ENCODE measurements around the gene MTFR2. TPM values are rescaled to one million over a fixed set of nuclear protein-coding genes. Genes with fewer than 3 reads are reported as not detected.

Gene MTFR2
- total RNA-seq, 1 experiment from 2014 or later: 6.2 TPM

- intact Hi-C loops (cut with micrococcal nuclease): no loop called here
- peaks cover 41% of the 10 kb centered on the region for H3K79me2 ChIP-seq (ENCODE audit: low read length)
- no TSS peak for BruUV-seq (replicated peaks)
- no peak for TF ChIP-seq EZH2phosphoT487 (IDR thresholded peaks at IDR 0.05; ENCODE audit: borderline replicate concordance, low read length)
- TF ChIP-seq EZH2 (IDR thresholded peaks at IDR 0.05; ENCODE audit: low read length, unreplicated experiment): no peak
- no peak for TF ChIP-seq CTCF (conservative IDR thresholded peaks at IDR 0.05; ENCODE audit: low read depth, low read length)
- H2AFZ ChIP-seq (ENCODE audit: low read length): peak overlapping the region; percentile 75
- peak overlapping the region; percentile 79 for H3K4me3 ChIP-seq (ENCODE audit: low read length)
- H3K27me3 ChIP-seq (ENCODE audit: low read length): no peaks in the 10 kb centered on the region
- CTCF ChIA-PET: interaction anchor here (0.5 kb wide), 1 partner anchor 446 kb away, joined by 3 read pairs; no protein-coding TSS in a partner anchor
- H3K9me2 ChIP-seq (replicated peaks; ENCODE audit: low read length): no peaks in the 10 kb centered on the region
- H3K4me2 ChIP-seq (ENCODE audit: low read length): peak overlapping the region; percentile 93
- peaks cover 18% of the 10 kb centered on the region for H3K4me1 ChIP-seq (ENCODE audit: insufficient read depth, low read length)
- peak overlapping the region; percentile 99 for H3K9ac ChIP-seq (ENCODE audit: low read length)
- peak overlapping the region; percentile 91 for H3K27ac ChIP-seq (ENCODE audit: low read length)
- POLR2A ChIA-PET (ENCODE audit: unreplicated experiment): interaction anchor here (1.0 kb wide), 1 partner anchor 38 kb away, joined by 4 read pairs; no protein-coding TSS in a partner anchor
- H3K9me3 ChIP-seq (ENCODE audit: low read length): no peaks in the 10 kb centered on the region
- peaks cover 35% of the 10 kb centered on the region for H4K20me1 ChIP-seq (ENCODE audit: low read length)
- peak; percentile 31 for ATAC-seq
- H3K36me3 ChIP-seq (ENCODE audit: low read depth, low read length): 0 out of 2 replicates have a peak, but pooled peaks cover 5% of the 10 kb centered on the region
- no peaks in the 10 kb centered on the region for H3F3A ChIP-seq (ENCODE audit: low read length, unreplicated experiment)
- DNase-seq: peak; percentile 66
Measured at GRCh38 chr6:136290410-136291010, 40.4 kb upstream of the MTFR2 start.

DNA sequence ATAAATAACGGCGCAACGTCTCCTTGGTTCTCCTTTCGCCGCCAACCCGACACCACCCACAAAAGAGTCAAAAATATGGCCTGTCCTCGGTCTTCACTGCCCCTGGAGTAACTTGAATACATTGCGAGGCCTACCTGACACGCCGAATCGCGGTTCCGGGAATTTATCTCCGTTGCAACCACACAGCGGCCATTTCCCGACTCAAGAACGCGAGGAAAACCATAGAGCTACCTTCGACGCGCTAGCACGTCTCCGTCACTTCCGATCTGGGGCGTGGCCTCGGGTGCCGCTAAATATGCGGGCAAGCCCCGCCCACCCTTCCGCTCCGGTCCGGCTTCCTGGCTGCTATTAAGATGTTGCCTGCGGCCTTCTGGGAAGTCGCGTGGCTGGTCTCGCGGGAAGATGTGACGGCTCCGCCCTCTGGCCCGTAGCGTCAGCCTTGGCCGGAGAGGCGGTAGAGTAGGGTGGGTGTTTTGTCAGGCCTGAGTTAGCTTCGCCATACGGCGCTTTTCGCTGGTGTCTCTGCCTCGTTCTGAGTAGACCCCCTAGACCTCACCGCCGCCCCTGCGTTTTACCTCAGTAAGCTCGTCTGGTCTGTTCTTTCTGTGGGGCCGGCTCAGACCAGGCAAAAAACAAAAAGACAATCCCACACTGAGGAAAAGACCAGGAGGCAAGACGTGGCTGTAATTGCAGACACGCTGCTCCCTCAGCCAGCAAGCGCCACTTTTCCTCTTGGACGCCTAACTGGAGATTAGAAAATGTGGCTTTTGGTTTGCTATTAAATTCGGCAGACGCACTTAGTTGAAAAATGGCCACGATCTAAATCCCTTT is 39.7 kb upstream of the MTFR2 start, which contains the start of gene BCLAF1:
TSS of gene BCLAF1 (minus strand) at position 268 of the 831 bp plus-strand sequence. CDS start 9,980 bp downstream, outside the sequence.
- 0 out of 2 replicates have a peak, but pooled peaks cover 5% of the 10 kb centered on the region for H3K36me3 ChIP-seq (ENCODE audit: low read depth, low read length)
- no peaks in the 10 kb centered on the region for H3K9me3 ChIP-seq (ENCODE audit: low read length)
- ATAC-seq: peak; percentile 86
- peaks cover 25% of the 10 kb centered on the region for H3K4me1 ChIP-seq (ENCODE audit: insufficient read depth, low read length)
- peak within 1 kb of the TSS; percentile 93 for H3K4me2 ChIP-seq (ENCODE audit: low read length)
- ChIA-PET CTCF (no interaction called here), POLR2A (ENCODE audit: unreplicated experiment) (interaction anchor here (0.9 to 1.1 kb wide), 3 partner anchors 23 to 114 kb away, joined by 4 read pairs; no protein-coding TSS in a partner anchor)
- peak within 1 kb of the TSS; percentile 91 for H3K27ac ChIP-seq (ENCODE audit: low read length)
- H3K9me2 ChIP-seq (replicated peaks; ENCODE audit: low read length): no peaks in the 10 kb centered on the region
- BruUV-seq (replicated peaks): TSS peak; percentile 96
- H4K20me1 ChIP-seq (ENCODE audit: low read length): peaks cover 42% of the 10 kb centered on the region
- H3K9ac ChIP-seq (ENCODE audit: low read length): peak within 1 kb of the TSS; percentile 99
- no peaks in the 10 kb centered on the region for H3K27me3 ChIP-seq (ENCODE audit: low read length)
- H3K79me2 ChIP-seq (ENCODE audit: low read length): peaks cover 48% of the 10 kb centered on the region
- intact Hi-C loops (cut with micrococcal nuclease): no loop called here
- no peaks in the 10 kb centered on the region for H3F3A ChIP-seq (ENCODE audit: low read length, unreplicated experiment)
- TF ChIP-seq EZH2 (IDR thresholded peaks at IDR 0.05; ENCODE audit: low read length, unreplicated experiment) (no peak), EZH2phosphoT487 (IDR thresholded peaks at IDR 0.05; ENCODE audit: borderline replicate concordance, low read length) (no peak), CTCF (conservative IDR thresholded peaks at IDR 0.05; ENCODE audit: low read depth, low read length) (no peak)
- peak within 1 kb of the TSS; percentile 79 for H3K4me3 ChIP-seq (ENCODE audit: low read length)
- H2AFZ ChIP-seq (ENCODE audit: low read length): peak within 1 kb of the TSS; percentile 75
- DNase-seq: peak; percentile 97

All from PC-3 (cell line).